GM10847 (cell line): ENCODE data around the gene SLC22A23.

Source experiments
- POLR2A ChIP-seq: IDR thresholded peaks from 2 replicates; pipeline ENCODE4 v1.6.1; 2011; ENCODE audit not compliant: insufficient read length; ENCODE audit errors: extremely low read depth

SLC22A23 gene

DNA sequence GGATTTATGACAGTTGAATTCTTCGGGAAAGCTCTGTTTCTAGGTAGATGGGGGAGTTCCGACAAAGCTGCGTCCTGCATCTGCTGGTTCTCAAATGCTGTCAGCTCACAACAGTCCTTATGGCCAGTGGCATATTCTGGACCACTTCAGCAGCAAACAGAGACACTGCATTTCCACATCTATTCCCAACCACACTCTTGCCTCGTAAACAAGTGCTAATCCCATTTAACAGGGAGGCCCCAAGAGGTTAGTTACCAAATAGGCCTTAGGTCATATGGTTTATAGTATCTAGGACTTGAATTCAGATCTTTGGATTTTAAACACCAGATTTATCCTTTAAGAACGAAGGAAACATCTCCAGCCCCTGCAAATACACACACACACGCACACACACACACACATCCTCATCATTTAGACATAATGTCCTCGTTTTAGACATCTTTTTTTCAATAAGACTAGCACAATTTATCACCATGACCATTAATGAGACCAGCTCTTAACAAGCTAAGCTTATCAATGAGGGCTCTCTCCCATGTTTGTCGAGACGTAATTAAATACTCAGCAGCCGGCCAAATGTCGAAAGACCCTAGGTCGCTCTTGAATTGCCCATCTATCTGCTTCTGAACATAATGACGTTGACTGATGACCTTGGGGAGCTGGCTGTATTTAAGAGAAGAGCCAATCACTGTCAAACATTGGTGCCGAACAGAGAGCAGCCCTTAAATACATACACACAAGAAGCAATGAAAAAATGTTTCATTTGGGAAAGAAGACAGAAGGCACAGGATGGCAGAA lies 113.6 kb downstream of the SLC22A23 start:
- TF ChIP-seq POLR2A = no peak

GRCh38 chr6:3341467-3341866 lies 115.4 kb downstream of the SLC22A23 start:
- TF ChIP-seq POLR2A = no peak

- no peak for TF ChIP-seq POLR2A
These were observed 116.0 kb downstream of the SLC22A23 start for GRCh38 chr6:3340894-3341293.

- TF ChIP-seq POLR2A = no peak
These were observed 116.5 kb downstream of the SLC22A23 start for GRCh38 chr6:3340358-3340802.

DNA sequence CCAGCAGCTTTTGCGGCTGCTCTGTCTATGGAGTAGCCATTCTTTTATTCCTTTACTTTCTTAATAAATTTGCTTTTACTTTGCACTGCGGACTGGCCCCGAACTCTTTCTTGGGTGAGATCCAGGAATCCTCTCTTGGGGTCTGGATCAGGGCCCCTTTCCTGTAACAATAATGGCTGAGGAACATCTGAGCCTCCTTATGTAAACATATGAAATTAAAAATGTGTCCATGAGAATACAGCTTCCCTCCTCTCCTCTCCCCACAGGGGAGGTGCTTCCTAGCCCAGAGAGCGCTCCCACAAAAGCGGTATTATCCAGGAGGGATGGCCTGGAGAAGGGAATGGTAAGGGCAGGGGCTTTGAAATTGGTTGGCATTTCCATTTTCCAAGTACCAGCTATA lies 117.0 kb downstream of the SLC22A23 start:
- no peak for TF ChIP-seq POLR2A

DNA sequence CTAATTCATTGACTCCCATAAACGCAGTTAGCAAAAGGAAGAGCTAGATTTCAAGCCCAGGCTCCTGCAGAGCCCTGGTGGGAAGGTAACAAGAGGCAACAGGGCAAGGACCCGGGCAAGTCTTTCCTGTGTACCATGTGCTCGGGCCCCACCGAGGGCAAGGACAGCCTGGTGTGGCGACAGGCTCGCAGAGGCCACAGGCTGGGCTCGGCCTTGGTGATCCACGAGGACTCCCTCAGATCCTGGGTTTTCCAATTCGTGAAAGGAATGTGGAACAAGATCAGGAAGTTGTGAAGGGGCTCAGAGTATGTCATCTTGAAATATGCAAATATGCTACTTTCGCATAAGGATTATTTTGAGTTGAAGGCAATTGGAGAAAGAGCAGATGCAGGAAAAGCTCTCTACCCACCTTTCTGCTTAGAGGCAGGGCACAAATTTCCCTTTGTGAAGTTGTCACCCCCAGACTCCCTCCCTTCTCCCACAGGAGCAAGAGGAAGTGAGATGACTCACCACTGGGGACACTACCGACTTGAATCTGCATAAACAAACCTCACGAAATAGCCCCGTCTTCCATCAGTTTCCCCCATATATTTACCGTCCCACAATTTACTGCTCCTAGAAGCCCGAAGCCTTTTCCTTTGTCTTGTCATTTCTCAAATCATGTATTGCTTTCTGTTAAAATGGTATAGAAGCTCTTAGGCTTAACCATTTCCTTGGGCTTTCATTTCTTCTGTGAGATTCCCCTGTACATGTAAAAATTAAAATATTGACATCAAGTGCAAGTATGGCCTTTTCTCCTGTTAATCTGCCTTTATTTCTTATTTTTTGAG lies 119.1 kb downstream of the SLC22A23 start:
- TF ChIP-seq POLR2A = no peak

DNA sequence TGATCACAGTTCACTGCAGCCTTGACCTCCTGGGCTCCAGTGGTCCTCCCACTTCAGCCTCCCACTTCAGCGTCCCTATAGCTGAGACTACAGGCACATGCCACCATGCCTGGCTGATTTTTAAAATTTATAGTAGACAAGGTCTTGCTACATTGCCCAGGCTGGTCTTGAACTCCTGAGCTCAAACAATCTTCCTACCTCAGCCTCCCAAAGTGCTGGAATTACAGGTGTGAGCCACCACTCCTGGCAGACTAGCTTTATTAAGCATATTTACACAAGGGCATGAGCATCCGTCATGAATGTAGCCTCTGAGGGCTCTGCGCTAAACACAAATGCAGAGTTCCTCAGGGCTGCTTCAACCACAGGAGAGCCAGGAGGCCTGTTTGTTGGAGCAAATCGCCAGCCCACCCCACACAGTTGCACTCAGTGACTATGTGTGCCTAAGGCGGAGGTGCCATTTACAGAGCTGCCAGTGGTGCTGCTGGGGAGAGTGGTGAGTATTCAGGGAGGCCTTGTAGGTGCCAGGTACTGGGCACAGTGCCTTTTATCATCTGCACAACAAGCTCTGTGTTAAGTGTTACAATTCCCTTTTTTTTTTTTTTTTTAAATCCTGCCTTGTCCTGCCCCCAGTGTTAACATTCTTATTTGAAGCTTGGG lies 119.9 kb downstream of the SLC22A23 start:
- TF ChIP-seq POLR2A = no peak

DNA sequence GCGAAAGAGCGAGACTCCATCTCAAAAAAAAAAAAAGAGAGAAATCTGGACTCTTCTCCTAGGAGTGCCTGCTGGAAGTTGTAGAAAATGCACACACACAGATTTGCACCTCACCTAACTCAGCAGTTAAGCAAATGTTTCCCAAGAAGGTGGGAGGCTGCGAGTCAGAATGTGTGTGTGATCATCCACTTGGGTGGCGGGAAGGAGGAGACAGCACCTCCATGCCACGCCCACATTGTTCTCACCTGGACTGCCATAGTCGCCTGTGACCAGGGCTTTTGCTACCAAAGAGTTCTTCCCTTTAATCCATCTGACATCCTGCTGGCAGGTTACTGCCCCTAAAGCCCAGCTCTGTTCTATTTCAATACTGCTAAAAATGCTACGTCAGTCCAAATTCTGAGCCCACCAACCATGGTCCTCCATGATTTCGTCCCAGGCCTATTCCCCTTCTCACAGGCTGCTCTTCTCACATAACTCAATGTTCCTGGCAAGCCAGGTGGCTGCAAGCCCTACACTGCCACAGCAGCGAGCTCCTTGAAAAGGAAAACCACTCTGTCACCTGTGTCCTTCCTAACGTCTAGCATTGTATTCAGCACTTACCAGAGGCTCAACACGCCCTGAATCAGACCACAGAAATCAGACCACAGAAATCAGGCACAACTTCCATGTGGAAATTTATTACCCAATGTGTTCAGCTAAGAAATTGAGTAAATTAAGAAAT lies 120.6 kb downstream of the SLC22A23 start:
- TF ChIP-seq POLR2A = no peak

DNA sequence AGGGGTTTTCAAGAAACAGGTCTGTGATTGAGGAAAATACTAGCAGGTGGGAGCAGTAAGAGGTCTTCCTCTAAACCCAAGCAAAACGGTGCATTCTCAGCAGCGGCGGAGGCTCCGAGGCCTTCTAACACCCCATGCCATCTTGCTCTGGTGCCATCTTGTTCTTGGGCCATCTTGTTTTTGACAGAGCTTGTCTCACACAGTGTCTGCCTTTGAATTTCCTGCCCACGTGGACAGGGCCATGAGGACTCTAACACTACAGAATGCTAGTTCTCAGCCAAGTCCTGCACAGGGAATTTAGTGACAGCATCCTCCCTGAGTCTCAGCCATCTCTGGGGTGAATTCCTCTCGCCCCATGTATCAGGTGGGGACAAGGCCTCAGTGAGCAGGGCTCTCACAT lies 121.7 kb downstream of the SLC22A23 start:
- no peak for TF ChIP-seq POLR2A

- no peak for TF ChIP-seq POLR2A
These were observed 122.3 kb downstream of the SLC22A23 start for GRCh38 chr6:3334555-3334954.

GRCh38 chr6:3333263-3333662 lies 123.6 kb downstream of the SLC22A23 start:
- TF ChIP-seq POLR2A = no peak

GRCh38 chr6:3331971-3332370 lies 124.9 kb downstream of the SLC22A23 start:
- TF ChIP-seq POLR2A = no peak

GRCh38 chr6:3331494-3331893 lies 125.4 kb downstream of the SLC22A23 start:
- no peak for TF ChIP-seq POLR2A

DNA sequence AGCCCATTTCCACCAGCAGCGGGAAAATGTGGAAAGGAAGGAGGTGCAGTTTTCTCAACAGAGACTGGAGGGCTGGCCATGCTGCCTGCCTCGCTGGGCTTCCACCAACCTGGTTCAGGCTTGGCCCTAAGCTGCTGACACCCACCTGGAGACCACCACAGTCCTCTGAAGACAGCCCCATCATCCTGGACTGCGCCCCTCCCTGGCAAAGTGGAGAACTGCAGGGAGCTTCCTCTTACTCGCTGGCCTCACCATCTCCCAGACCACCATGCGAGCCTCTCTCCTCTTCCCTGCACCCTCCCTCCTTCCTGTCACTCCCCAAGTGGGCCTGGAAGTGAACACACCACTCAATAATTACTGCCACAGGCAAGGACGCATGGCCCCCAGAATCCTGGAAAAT lies 126.7 kb downstream of the SLC22A23 start:
- TF ChIP-seq POLR2A = no peak

DNA sequence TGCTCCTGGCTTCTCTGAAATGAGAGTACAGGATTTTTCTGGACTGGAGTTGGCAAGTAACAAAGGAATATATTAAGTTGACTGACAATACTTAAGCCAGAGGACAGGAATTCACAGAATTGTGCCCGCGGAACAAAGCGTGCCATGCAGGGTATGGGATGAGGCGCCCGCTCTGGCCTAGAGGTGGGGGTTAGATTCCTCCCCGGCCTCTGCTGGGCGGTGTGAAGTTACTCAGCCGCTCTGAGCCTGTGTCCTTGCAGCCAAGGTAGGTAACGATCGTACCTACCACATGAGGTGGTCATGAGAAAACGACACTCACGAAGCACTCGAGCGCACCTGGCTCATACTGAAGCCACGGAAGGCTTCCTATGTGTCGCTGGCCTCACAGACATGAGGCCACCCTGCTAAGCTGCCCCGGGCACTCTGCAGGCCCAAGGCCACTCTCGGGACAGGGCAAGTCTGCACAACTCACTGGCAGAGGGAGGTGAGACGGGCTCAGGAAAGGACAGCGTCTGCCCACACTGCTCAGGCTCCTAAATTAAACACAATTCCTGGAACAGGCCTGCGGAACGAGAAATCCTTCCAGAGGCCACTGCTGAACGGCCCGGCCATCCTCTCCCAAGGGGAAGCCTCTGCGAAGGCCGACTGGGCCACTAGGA lies 127.3 kb downstream of the SLC22A23 start:
- no peak for TF ChIP-seq POLR2A

DNA sequence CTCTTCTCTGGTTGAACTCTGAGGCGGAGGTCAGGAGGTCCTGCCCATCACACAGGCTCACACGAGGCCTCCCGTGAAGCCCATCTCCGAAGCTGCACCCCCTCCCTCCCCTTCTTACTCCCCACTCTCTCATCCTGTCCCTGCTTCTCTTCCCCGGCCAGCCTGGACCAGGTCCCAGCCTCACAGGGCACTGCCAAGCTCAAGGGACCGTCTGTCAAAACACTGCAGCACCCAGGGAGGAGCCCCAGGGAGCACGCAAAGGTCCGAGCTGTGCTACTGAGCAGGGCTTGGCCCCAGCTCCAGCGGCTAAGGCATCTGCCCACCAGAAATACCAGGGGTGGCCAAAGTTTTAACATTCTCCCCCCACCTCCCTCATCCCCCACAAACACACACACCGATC lies 128.1 kb downstream of the SLC22A23 start:
- no peak for TF ChIP-seq POLR2A
